ENCODE measurements around the gene THAP9. TPM values are rescaled to one million over a fixed set of nuclear protein-coding genes. Genes with fewer than 3 reads are reported as not detected.

THAP9 gene
- total and polyA plus RNA-seq, 7 experiments from 2014 or later = 1.7 to 4.9 (median 3.8) TPM

DNA sequence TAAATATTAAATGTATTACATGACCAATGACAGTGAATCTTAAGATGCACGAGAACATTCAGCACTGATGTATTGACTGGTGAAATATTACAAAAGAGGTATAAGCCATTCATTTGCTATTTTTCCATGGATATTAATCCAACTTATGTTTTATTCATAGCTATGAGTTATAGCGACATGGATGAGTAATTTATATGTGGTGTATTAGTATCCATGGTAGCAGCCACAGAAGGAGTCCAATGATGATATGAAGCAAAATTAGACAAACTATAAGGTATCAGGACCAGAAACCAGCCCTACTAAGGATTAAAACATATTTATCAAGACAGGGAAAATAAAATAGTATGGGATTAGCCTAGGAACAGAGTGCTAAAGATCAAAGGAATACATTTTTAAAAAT, 50.7 kb downstream of the THAP9 start:
- no peak for ATAC-seq
- POLR2A ChIA-PET = no interaction called here

DNA sequence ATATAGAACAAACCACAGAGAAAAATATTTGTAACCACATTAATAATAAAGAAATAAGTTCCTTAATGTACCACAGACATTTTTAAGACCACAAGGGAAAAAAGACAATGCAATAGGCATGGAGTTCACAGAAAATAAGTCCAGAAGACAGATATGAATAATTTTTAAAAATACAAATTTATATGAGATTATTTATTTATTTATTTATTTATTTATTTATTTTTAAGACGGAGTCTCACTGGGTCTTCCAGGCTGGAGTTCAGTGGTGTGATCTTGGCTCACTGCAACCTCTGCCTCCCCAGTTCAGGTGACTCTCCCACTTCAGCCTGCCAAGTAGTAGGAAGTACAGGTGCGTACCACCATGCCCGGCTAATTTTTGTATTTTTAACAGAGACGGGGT, 53.7 kb downstream of the THAP9 start:
- no peaks in the 10 kb centered on the region for H3K9me3 ChIP-seq (ENCODE audit: control insufficient read depth in 2 of 3, low read length in 3 of 3)
- intact Hi-C loops (cut with micrococcal nuclease) = no loop called here
- Mint-ChIP-seq H3K36me3 (peaks cover 0 to 43% (median 22%) of the 10 kb centered on the region in 5 donors), H3K27me3 (no peaks in the 10 kb centered on the region), H3K4me3 (no peak overlapping the region), H3K4me1 (peaks cover 7 to 13% (median 11%) of the 10 kb centered on the region in 7 donors), H3K9me3 (peaks cover 0 to 3% (median 0%) of the 10 kb centered on the region in 11 donors), H3K27ac (no peak overlapping the region)
- no peaks in the 10 kb centered on the region for H3K36me3 ChIP-seq (ENCODE audit: control insufficient read depth in 2 of 3, insufficient read depth in 3 of 3, low read length in 3 of 3)
- H3K27me3 ChIP-seq (ENCODE audit: control insufficient read depth in 2 of 2, insufficient read depth in 2 of 2, low read length in 2 of 2) = no peaks in the 10 kb centered on the region
- POLR2A ChIA-PET = no interaction called here
- CTCF ChIA-PET = no interaction called here
- ATAC-seq (no peak), DNase-seq (no peak)
- H3K27ac ChIP-seq (ENCODE audit: low read depth, low read length) = no peak overlapping the region
- H3K4me3 ChIP-seq (ENCODE audit: low read length) = no peak overlapping the region
- H3K4me1 ChIP-seq (ENCODE audit: control insufficient read depth in 2 of 2, insufficient read depth in 2 of 2, low read length in 2 of 2) = no peaks in the 10 kb centered on the region

More for the DNA sequence above, 50.7 kb downstream of the THAP9 start:
- no peak overlapping the region for H3K4me3 Mint-ChIP-seq
- Histone ChIP-seq H3K4me1 (ENCODE audit: control insufficient read depth in 2 of 2, insufficient read depth in 2 of 2, low read length in 2 of 2) (no peaks in the 10 kb centered on the region), H3K36me3 (ENCODE audit: control insufficient read depth in 2 of 3, insufficient read depth in 3 of 3, low read length in 3 of 3) (peaks cover 0 to 3% (median 0%) of the 10 kb centered on the region in 3 experiments), H3K4me3 (ENCODE audit: low read length) (no peak overlapping the region), H3K27me3 (ENCODE audit: control insufficient read depth in 2 of 2, insufficient read depth in 2 of 2, low read length in 2 of 2) (no peaks in the 10 kb centered on the region), H3K27ac (ENCODE audit: low read depth, low read length) (no peak overlapping the region), H3K9me3 (ENCODE audit: control insufficient read depth in 2 of 3, low read length in 3 of 3) (no peaks in the 10 kb centered on the region)
- H3K27ac Mint-ChIP-seq = no peak overlapping the region
- intact Hi-C loops (cut with micrococcal nuclease) = no loop called here
- H3K9me3 Mint-ChIP-seq = peaks cover 0 to 3% (median 0%) of the 10 kb centered on the region in 11 donors
- CTCF ChIA-PET = interaction anchor here (0.6 to 1.4 kb wide), 4 partner anchors 18 to 333 kb away, joined by 3 to 6 read pairs (median 4); no protein-coding TSS in a partner anchor
- DNase-seq = no peak
- H3K36me3 Mint-ChIP-seq = peaks cover 0 to 28% (median 17%) of the 10 kb centered on the region in 5 donors
- H3K4me1 Mint-ChIP-seq = peaks cover 0 to 5% (median 2%) of the 10 kb centered on the region in 7 donors
- H3K27me3 Mint-ChIP-seq = no peaks in the 10 kb centered on the region

DNA sequence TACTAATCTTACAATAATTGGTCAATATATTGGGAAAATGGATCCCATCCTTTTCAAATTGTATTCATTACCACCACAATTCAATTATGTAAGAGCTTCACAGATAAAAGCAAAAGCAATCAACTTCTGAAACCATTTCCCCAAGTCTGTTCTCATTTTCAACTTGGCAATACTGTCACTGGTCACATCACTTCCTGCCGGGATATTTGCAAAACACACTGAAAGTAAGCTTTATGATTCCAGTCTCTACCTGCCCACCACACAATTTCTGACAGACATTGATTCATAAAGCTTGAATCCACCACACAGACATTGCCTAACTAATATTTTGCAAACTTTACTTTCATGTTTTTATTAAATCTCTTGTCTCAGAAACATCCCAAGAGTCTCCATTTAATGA, 56.5 kb downstream of the THAP9 start:
- intact Hi-C loops (cut with micrococcal nuclease) = no loop called here
- Histone ChIP-seq H3K27ac (ENCODE audit: low read depth, low read length) (no peak overlapping the region), H3K4me3 (ENCODE audit: low read length) (no peak overlapping the region), H3K9me3 (ENCODE audit: control insufficient read depth in 2 of 3, low read length in 3 of 3) (no peaks in the 10 kb centered on the region), H3K27me3 (ENCODE audit: control insufficient read depth in 2 of 2, insufficient read depth in 2 of 2, low read length in 2 of 2) (no peaks in the 10 kb centered on the region), H3K36me3 (ENCODE audit: control insufficient read depth in 2 of 3, insufficient read depth in 3 of 3, low read length in 3 of 3) (peaks cover 0 to 9% (median 0%) of the 10 kb centered on the region in 3 experiments), H3K4me1 (ENCODE audit: control insufficient read depth in 2 of 2, insufficient read depth in 2 of 2, low read length in 2 of 2) (no peaks in the 10 kb centered on the region)
- ChIA-PET POLR2A (interaction anchor here (0.6 to 0.7 kb wide), 2 partner anchors 262 to 553 kb away, joined by 3 to 4 read pairs; no protein-coding TSS in a partner anchor), CTCF (no interaction called here)
- Mint-ChIP-seq H3K4me1 (peaks cover 7 to 13% (median 11%) of the 10 kb centered on the region in 7 donors), H3K9me3 (peaks cover 0 to 3% (median 0%) of the 10 kb centered on the region in 11 donors), H3K4me3 (no peak overlapping the region), H3K27me3 (no peaks in the 10 kb centered on the region), H3K36me3 (peaks cover 0 to 49% (median 27%) of the 10 kb centered on the region in 5 donors), H3K27ac (peak overlapping the region in 1 of 9 donors; percentile 1)
- DNase-seq (no peak), ATAC-seq (no peak)

DNA sequence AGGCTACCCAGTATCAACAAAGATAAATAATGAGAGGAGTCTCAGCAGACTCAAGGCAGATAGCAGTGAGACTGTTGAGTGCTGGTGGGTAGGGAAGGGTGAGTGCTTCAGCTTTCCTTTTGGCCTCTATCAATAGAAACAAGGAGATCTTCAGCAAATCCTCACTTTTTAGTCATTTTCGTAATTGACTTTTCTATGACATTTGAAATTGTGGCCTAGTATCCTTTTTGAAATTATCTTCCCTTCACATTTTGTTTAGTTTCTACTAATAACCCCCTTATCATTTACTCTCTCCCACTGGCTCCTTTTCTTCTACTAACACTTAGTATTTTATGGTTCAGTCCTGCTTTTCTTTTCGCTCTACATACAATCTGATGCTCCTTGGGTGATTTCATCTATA, 65.2 kb downstream of the THAP9 start:
- Mint-ChIP-seq H3K27me3 (no peaks in the 10 kb centered on the region), H3K4me1 (peaks cover 0 to 10% (median 0%) of the 10 kb centered on the region in 7 donors), H3K36me3 (peaks cover 10 to 71% (median 52%) of the 10 kb centered on the region in 5 donors), H3K4me3 (no peak overlapping the region), H3K27ac (peak overlapping the region in 4 of 9 donors; percentile 0 to 6 (median 2)), H3K9me3 (no peaks in the 10 kb centered on the region)
- intact Hi-C loops (cut with micrococcal nuclease) = no loop called here
- no peak overlapping the region for H3K27ac ChIP-seq (ENCODE audit: low read depth, low read length)
- no peaks in the 10 kb centered on the region for H3K9me3 ChIP-seq (ENCODE audit: control insufficient read depth in 2 of 3, low read length in 3 of 3)
- DNase-seq = no peak
- H3K4me1 ChIP-seq (ENCODE audit: control insufficient read depth in 2 of 2, insufficient read depth in 2 of 2, low read length in 2 of 2) = no peaks in the 10 kb centered on the region
- ChIA-PET CTCF (no interaction called here), POLR2A (no interaction called here)
- peaks cover 0 to 23% (median 6%) of the 10 kb centered on the region in 3 experiments for H3K36me3 ChIP-seq (ENCODE audit: control insufficient read depth in 2 of 3, insufficient read depth in 3 of 3, low read length in 3 of 3)
- H3K4me3 ChIP-seq (ENCODE audit: low read length) = no peak overlapping the region
- no peaks in the 10 kb centered on the region for H3K27me3 ChIP-seq (ENCODE audit: control insufficient read depth in 2 of 2, insufficient read depth in 2 of 2, low read length in 2 of 2)
- ATAC-seq = no peak

DNA sequence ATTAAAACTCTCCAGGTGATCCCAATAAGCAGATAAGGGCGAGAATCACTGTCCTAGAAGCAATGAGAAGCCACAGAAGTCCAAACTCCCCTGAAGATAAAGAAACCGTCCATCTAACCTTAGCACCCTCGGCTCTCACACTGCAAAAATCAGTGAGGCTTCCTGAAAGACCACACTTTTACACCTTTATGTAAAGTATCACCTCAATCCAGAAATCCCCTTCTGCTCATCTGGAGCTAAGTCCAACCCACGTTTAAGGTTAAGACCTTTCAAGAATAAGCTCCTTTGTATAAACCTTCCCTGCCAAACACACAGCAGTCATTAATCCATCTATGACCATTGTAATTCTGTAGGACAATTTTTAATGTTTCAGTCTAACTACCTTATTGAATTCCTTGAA, 68.4 kb downstream of the THAP9 start:
- intact Hi-C loops (cut with micrococcal nuclease) = no loop called here
- DNase-seq (no peak), ATAC-seq (no peak)
- Mint-ChIP-seq H3K4me3 (no peak overlapping the region), H3K9me3 (no peaks in the 10 kb centered on the region), H3K4me1 (peaks cover 0 to 13% (median 0%) of the 10 kb centered on the region in 7 donors), H3K27me3 (no peaks in the 10 kb centered on the region), H3K36me3 (peaks cover 10 to 64% (median 48%) of the 10 kb centered on the region in 5 donors), H3K27ac (no peak overlapping the region)
- POLR2A ChIA-PET = interaction anchor here (0.6 kb wide), 2 partner anchors 14 to 80 kb away, joined by 3 to 4 read pairs; no protein-coding TSS in a partner anchor
- Histone ChIP-seq H3K27me3 (ENCODE audit: control insufficient read depth in 2 of 2, insufficient read depth in 2 of 2, low read length in 2 of 2) (no peaks in the 10 kb centered on the region), H3K36me3 (ENCODE audit: control insufficient read depth in 2 of 3, insufficient read depth in 3 of 3, low read length in 3 of 3) (peaks cover 0 to 19% (median 6%) of the 10 kb centered on the region in 3 experiments), H3K4me3 (ENCODE audit: low read length) (no peak overlapping the region), H3K9me3 (ENCODE audit: control insufficient read depth in 2 of 3, low read length in 3 of 3) (no peaks in the 10 kb centered on the region), H3K27ac (ENCODE audit: low read depth, low read length) (no peak overlapping the region), H3K4me1 (ENCODE audit: control insufficient read depth in 2 of 2, insufficient read depth in 2 of 2, low read length in 2 of 2) (no peaks in the 10 kb centered on the region)
- CTCF ChIA-PET = no interaction called here

DNA sequence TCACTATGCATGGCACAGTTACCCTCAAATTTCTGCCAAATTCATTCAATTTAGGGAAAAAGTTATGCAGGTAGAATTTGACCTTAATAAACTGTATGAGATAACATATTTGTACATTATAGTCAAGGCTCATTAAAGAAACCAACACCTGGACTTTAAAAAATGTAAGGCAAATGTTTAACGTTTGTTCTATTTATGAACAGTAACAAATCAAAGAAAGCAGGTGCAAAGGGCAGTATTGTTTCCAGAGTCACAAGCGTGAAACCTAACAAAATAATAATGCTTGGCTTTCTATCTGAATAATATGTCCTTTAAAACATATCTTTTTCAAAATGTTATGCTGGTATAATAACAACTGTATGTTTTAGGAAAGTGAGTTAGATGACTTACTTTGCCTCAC, 68.9 kb downstream of the THAP9 start:
- Mint-ChIP-seq H3K27ac (no peak overlapping the region), H3K36me3 (peaks cover 10 to 62% (median 45%) of the 10 kb centered on the region in 5 donors), H3K4me3 (no peak overlapping the region), H3K27me3 (no peaks in the 10 kb centered on the region), H3K9me3 (no peaks in the 10 kb centered on the region), H3K4me1 (peaks cover 0 to 13% (median 0%) of the 10 kb centered on the region in 7 donors)
- Histone ChIP-seq H3K27me3 (ENCODE audit: control insufficient read depth in 2 of 2, insufficient read depth in 2 of 2, low read length in 2 of 2) (no peaks in the 10 kb centered on the region), H3K4me1 (ENCODE audit: control insufficient read depth in 2 of 2, insufficient read depth in 2 of 2, low read length in 2 of 2) (no peaks in the 10 kb centered on the region), H3K36me3 (ENCODE audit: control insufficient read depth in 2 of 3, insufficient read depth in 3 of 3, low read length in 3 of 3) (peaks cover 0 to 16% (median 6%) of the 10 kb centered on the region in 3 experiments), H3K4me3 (ENCODE audit: low read length) (no peak overlapping the region), H3K9me3 (ENCODE audit: control insufficient read depth in 2 of 3, low read length in 3 of 3) (no peaks in the 10 kb centered on the region), H3K27ac (ENCODE audit: low read depth, low read length) (no peak overlapping the region)
- ChIA-PET CTCF (no interaction called here), POLR2A (interaction anchor here (0.6 kb wide), 1 partner anchor 81 kb away, joined by 4 read pairs; no protein-coding TSS in a partner anchor)
- ATAC-seq (no peak), DNase-seq (no peak)
- intact Hi-C loops (cut with micrococcal nuclease) = no loop called here

Data from naive thymus-derived CD4-positive, alpha-beta T cell (primary cell).